PFSK-1 (cell line): ENCODE results near the gene F5.

Experiments used
- FOXP2 ChIP-seq: optimal IDR thresholded peaks from 2 replicates; pipeline ENCODE3; 2011; ENCODE audit warnings: borderline replicate concordance, control low read depth, inconsistent platforms; ENCODE audit not compliant: insufficient read depth; ENCODE audit errors: extremely low read length, extremely low read depth
- POLR2AphosphoS5 ChIP-seq: IDR thresholded peaks from 2 replicates; pipeline ENCODE4 v1.6.1; 2012; ENCODE audit warnings: low read depth, mild to moderate bottlenecking, control low read depth, low read length, moderate library complexity
- REST ChIP-seq, 2 experiments: IDR thresholded peaks; 2 replicates each; pipeline versions ENCODE4 v1.6.1 to v1.8.0; 2011 to 2012; ENCODE audit warnings: low read depth in 2 of 2, low read length in 2 of 2, control low read depth in 1 of 2, inconsistent platforms in 1 of 2, mild to moderate bottlenecking in 1 of 2, moderate library complexity in 1 of 2; ENCODE audit not compliant: insufficient read depth in 1 of 2
- SIN3A ChIP-seq: IDR thresholded peaks from 2 replicates; pipeline ENCODE4 v1.6.1; 2012; ENCODE audit warnings: mild to moderate bottlenecking, low read length, moderate library complexity, borderline replicate concordance; ENCODE audit not compliant: insufficient read depth
- TAF1 ChIP-seq: IDR thresholded peaks from 2 replicates; pipeline ENCODE4 v1.6.1; 2012; ENCODE audit warnings: low read length, control low read depth, borderline replicate concordance; ENCODE audit not compliant: insufficient read depth

Gene F5

GRCh38 chr1:169594391-169594790 lies 8.1 kb upstream of the F5 start:
- no peak for TF ChIP-seq TAF1
- TF ChIP-seq REST (IDR thresholded peaks at IDR 0.05; ENCODE audit: insufficient read depth in 1 of 2, low read depth in 2 of 2, low read length in 2 of 2): no peak
- TF ChIP-seq SIN3A: no peak
- TF ChIP-seq FOXP2: no peak
- no peak for TF ChIP-seq POLR2AphosphoS5

- TF ChIP-seq SIN3A: no peak
- no peak for TF ChIP-seq FOXP2
- TF ChIP-seq REST (IDR thresholded peaks at IDR 0.05; ENCODE audit: insufficient read depth in 1 of 2, low read depth in 2 of 2, low read length in 2 of 2): no peak
- no peak for TF ChIP-seq POLR2AphosphoS5
Observed at GRCh38 chr1:169590932-169591331, 4.7 kb upstream of the F5 start.

GRCh38 chr1:169588785-169589485 lies 2.7 kb upstream of the F5 start:
- no peak for TF ChIP-seq FOXP2
- TF ChIP-seq REST (IDR thresholded peaks at IDR 0.05; ENCODE audit: insufficient read depth in 1 of 2, low read depth in 2 of 2, low read length in 2 of 2): no peak
- TF ChIP-seq POLR2AphosphoS5: no peak
- no peak for TF ChIP-seq TAF1
- TF ChIP-seq SIN3A: no peak

- TF ChIP-seq SIN3A (no peak), FOXP2 (no peak), TAF1 (no peak), REST (IDR thresholded peaks at IDR 0.05; ENCODE audit: insufficient read depth in 1 of 2, low read depth in 2 of 2, low read length in 2 of 2) (no peak), POLR2AphosphoS5 (no peak)
Observed at GRCh38 chr1:169588112-169588511, 1.8 kb upstream of the F5 start.

GRCh38 chr1:169586067-169586394 lies 250 bp downstream of the F5 start:
- TF ChIP-seq FOXP2 (no peak), REST (IDR thresholded peaks at IDR 0.05; ENCODE audit: insufficient read depth in 1 of 2, low read depth in 2 of 2, low read length in 2 of 2) (no peak)
